MM.1S (cell line): Measurements from ENCODE around the gene MACROD2.

Experiments
- DNase-seq: peaks from one replicate; pipeline ENCODE4 v3.0.0-alpha.2; 2015
- H2AFZ ChIP-seq: fragments of 300-600 bp; sonication (generic); 2 replicates; pipeline ENCODE4 v1.6.0; 2016; ENCODE audit warnings: antibody characterized with exemption, low read length
- H3F3A ChIP-seq: fragments of 300-600 bp; sonication (generic); 2 replicates; pipeline ENCODE4 v1.6.1; 2016; ENCODE audit warnings: mild to moderate bottlenecking, antibody characterized with exemption, low read length, moderate library complexity, mixed read lengths; ENCODE audit not compliant: insufficient read depth
- H3K27ac ChIP-seq: fragments of 300-600 bp; sonication (generic); 2 replicates; pipeline ENCODE4 v1.5.1; 2016; ENCODE audit warnings: mild to moderate bottlenecking, low read length
- H3K27me3 ChIP-seq: fragments of 300-600 bp; sonication (generic); replicated peaks from 2 replicates; pipeline ENCODE4 v1.6.0; 2016; ENCODE audit warnings: low read length; ENCODE audit not compliant: insufficient read depth
- H3K36me3 ChIP-seq: fragments of 300-600 bp; sonication (generic); replicated peaks from 2 replicates; pipeline ENCODE4 v1.6.1; 2016; ENCODE audit warnings: mild to moderate bottlenecking, low read length, mixed read lengths; ENCODE audit not compliant: insufficient read depth
- H3K4me1 ChIP-seq: fragments of 300-600 bp; sonication (generic); 2 replicates; pipeline ENCODE4 v1.6.1; 2016; ENCODE audit warnings: low read length, mixed read lengths
- H3K4me2 ChIP-seq: fragments of 300-600 bp; sonication (generic); 2 replicates; pipeline ENCODE4 v1.6.0; 2016; ENCODE audit warnings: low read depth, low read length
- H3K4me3 ChIP-seq: fragments of 300-600 bp; sonication (generic); 2 replicates; pipeline ENCODE4 v1.5.1; 2016; ENCODE audit warnings: low read length, mixed read lengths
- H3K79me2 ChIP-seq: fragments of 300-600 bp; sonication (generic); 2 replicates; pipeline ENCODE4 v1.6.1; 2016; ENCODE audit warnings: mixed run types, low read length, mixed read lengths
- H3K9ac ChIP-seq: fragments of 300-600 bp; sonication (generic); 2 replicates; pipeline ENCODE4 v1.6.1; 2016; ENCODE audit warnings: low read length, mixed read lengths
- H3K9me2 ChIP-seq: fragments of 300-600 bp; sonication (generic); replicated peaks from 2 replicates; pipeline ENCODE4 v1.6.1; 2016; ENCODE audit warnings: mild to moderate bottlenecking, low read length, mixed read lengths; ENCODE audit not compliant: insufficient read depth
- H3K9me3 ChIP-seq: fragments of 300-600 bp; sonication (generic); replicated peaks from 2 replicates; pipeline ENCODE4 v1.6.1; 2016; ENCODE audit warnings: mild to moderate bottlenecking, low read length, mixed read lengths; ENCODE audit not compliant: insufficient read depth
- H4K20me1 ChIP-seq: fragments of 300-600 bp; sonication (generic); 2 replicates; pipeline ENCODE4 v1.6.1; 2016; ENCODE audit warnings: mild to moderate bottlenecking, low read length, moderate library complexity, mixed read lengths; ENCODE audit not compliant: insufficient read depth
- EZH2 ChIP-seq: fragments of 300-600 bp; sonication (generic); optimal IDR thresholded peaks from 2 replicates; pipeline ENCODE3; 2017; ENCODE audit warnings: low read depth, mild to moderate bottlenecking, antibody characterized with exemption, low read length, mixed read lengths
- EZH2phosphoT487 ChIP-seq: fragments of 300-600 bp; sonication (generic); IDR thresholded peaks from 2 replicates; pipeline ENCODE4 v1.6.1; 2018; ENCODE audit warnings: antibody characterized with exemption, low read length
- TF ChIP-seq, protein P1 (sequence below): fragments of 300-600 bp; sonication (generic); IDR thresholded peaks from 2 replicates; pipeline ENCODE4 v1.5.1; 2016; ENCODE audit warnings: antibody characterized with exemption, low read length, mixed read lengths

Gene MACROD2

DNA sequence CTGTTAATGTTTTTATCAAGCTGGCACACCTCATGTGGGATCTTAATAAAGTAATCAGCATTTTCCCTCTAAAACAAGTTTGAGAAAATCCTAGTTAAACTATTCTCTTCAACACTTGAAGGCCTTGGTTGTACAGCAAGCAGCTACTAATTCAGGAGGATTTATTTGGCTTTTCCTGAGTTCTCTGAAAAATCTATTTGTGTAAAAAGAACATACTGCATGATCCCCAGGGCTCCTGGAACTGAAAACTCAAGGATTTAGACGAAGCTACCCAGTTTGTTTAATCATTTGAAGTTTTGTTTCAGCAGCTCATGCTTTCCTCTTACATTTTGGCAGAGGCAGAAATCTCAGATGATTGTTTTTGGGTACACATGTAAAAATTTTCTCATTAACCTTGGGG, 651.7 kb downstream of the MACROD2 start:
- DNase-seq, result no peak
- no peaks in the 10 kb centered on the region for H3F3A ChIP-seq
- H3K27ac ChIP-seq, result no peak overlapping the region
- no peak overlapping the region for H2AFZ ChIP-seq
- TF ChIP-seq EZH2phosphoT487 (no peak), EZH2 (no peak)
- TF ChIP-seq, protein P1, sequence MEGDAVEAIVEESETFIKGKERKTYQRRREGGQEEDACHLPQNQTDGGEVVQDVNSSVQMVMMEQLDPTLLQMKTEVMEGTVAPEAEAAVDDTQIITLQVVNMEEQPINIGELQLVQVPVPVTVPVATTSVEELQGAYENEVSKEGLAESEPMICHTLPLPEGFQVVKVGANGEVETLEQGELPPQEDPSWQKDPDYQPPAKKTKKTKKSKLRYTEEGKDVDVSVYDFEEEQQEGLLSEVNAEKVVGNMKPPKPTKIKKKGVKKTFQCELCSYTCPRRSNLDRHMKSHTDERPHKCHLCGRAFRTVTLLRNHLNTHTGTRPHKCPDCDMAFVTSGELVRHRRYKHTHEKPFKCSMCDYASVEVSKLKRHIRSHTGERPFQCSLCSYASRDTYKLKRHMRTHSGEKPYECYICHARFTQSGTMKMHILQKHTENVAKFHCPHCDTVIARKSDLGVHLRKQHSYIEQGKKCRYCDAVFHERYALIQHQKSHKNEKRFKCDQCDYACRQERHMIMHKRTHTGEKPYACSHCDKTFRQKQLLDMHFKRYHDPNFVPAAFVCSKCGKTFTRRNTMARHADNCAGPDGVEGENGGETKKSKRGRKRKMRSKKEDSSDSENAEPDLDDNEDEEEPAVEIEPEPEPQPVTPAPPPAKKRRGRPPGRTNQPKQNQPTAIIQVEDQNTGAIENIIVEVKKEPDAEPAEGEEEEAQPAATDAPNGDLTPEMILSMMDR, result no peak
- no peaks in the 10 kb centered on the region for H3K27me3 ChIP-seq
- no peaks in the 10 kb centered on the region for H4K20me1 ChIP-seq
- H3K9me3 ChIP-seq, result no peaks in the 10 kb centered on the region
- H3K4me1 ChIP-seq, result peaks cover 4% of the 10 kb centered on the region; the same call in 1 of the 2 replicates
- no peak overlapping the region for H3K9ac ChIP-seq
- no peaks in the 10 kb centered on the region for H3K9me2 ChIP-seq
- no peak overlapping the region for H3K4me2 ChIP-seq
- H3K36me3 ChIP-seq, result no peaks in the 10 kb centered on the region
- H3K79me2 ChIP-seq, result no peaks in the 10 kb centered on the region
- no peak overlapping the region for H3K4me3 ChIP-seq

DNA sequence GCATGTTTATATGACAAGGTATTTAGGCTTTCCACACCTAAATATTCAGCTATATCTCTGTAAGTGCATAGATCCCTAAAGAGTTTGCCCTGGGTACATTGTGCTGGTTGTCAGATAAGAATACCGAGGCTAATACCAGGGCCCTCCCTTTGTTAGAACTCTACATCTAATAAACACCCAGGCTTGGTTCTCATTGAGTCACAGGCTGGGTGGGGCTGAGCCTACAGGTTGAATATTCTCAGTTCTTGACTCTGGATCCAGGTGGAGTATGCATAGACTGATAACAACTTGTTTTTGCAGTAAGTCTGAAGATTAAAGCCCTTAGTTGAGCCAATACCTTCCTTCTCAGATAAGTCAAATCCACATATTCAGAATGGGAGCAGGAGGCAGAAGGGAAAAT, 654.3 kb downstream of the MACROD2 start:
- TF ChIP-seq, protein P1, result no peak
- TF ChIP-seq EZH2 (no peak), EZH2phosphoT487 (no peak)
- no peak overlapping the region for H3K4me3 ChIP-seq
- no peaks in the 10 kb centered on the region for H4K20me1 ChIP-seq
- no peak overlapping the region for H2AFZ ChIP-seq
- no peak for DNase-seq
- no peaks in the 10 kb centered on the region for H3K36me3 ChIP-seq
- H3K79me2 ChIP-seq, result no peaks in the 10 kb centered on the region
- H3K9ac ChIP-seq, result no peak overlapping the region
- no peak overlapping the region for H3K27ac ChIP-seq
- H3K4me1 ChIP-seq, result no peaks in the 10 kb centered on the region
- H3K9me3 ChIP-seq, result no peaks in the 10 kb centered on the region
- no peaks in the 10 kb centered on the region for H3K27me3 ChIP-seq
- no peaks in the 10 kb centered on the region for H3F3A ChIP-seq
- no peaks in the 10 kb centered on the region for H3K9me2 ChIP-seq
- no peak overlapping the region for H3K4me2 ChIP-seq

DNA sequence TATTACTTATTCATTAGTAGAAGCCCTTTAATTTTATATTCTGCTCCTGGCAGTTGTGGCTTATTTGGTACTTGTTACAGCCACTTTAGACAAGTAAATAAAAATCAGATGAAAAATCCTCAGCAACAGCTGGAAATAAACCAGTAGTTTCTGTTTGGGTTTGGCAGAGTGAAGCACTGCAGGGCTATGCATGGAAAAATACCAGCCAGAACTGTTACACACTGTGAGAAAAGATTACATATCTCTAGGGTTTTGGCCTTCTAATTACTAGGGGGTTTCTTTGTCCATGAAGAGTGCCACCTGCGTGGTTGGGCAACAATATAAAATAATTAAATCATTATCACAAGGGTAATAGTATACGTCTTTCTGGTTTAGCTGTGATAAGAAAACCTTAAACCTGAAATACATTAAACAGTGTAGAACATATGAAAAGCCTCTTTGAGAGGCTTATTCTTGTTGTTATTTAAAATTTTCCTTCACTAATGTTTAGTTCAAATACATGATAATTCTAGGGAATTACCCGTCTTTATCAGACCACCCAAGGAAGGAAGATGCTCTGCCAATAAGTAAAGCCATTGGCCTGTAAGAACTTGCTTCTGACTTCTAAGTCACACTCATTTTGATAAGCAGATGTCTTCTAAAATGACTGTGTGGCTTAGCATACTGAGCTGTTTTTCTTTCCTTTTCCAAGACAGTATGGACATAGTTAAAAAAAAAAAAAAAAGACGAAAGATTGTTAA, 662.1 kb downstream of the MACROD2 start:
- no peak for DNase-seq
- Histone ChIP-seq H3K9me2 (no peaks in the 10 kb centered on the region), H3K36me3 (no peaks in the 10 kb centered on the region), H3K9me3 (no peaks in the 10 kb centered on the region), H3K79me2 (no peaks in the 10 kb centered on the region), H3F3A (no peaks in the 10 kb centered on the region), H3K27ac (no peak overlapping the region), H2AFZ (no peak overlapping the region), H4K20me1 (no peaks in the 10 kb centered on the region), H3K4me1 (no peaks in the 10 kb centered on the region), H3K27me3 (no peaks in the 10 kb centered on the region), H3K9ac (no peak overlapping the region), H3K4me2 (no peak overlapping the region), H3K4me3 (no peak overlapping the region)
- TF ChIP-seq, protein P1, result no peak
- TF ChIP-seq EZH2phosphoT487 (no peak), EZH2 (no peak)
